Right ventricle myocardium superior (tissue), 1 donor: ENCODE measurements around the gene NR2F2. TPM values are rescaled to one million over a fixed set of nuclear protein-coding genes. Genes with fewer than 3 reads are reported as not detected.
A peak's percentile ranks its signal among the peaks of the same experiment; 100 is the strongest.

Experiments used
- ATAC-seq: fragments of 200-7000 bp; cut with Tn5 transposase; one replicate; pipeline ENCODE4 v1.9.1; 2020; ENCODE audit warnings: mild to moderate bottlenecking; ENCODE audit not compliant: poor library complexity
- DNase-seq: peaks from one replicate; pipeline ENCODE4 v3.0.0-alpha.2; 2020
- intact Hi-C: fragments of 100-400 bp; cut with DNase I; formaldehyde crosslinking; loops from one replicate; pipeline ENCODE4 v1.11.2; 2022
- total RNA-seq: library from RNA; stranded (reverse); fragmentation: NEBNext Ultra II Directional; extraction: Animal tissue kit (Norgen Biotek cat#: 25700); gene quantifications from one replicate; pipeline ENCODE4 v1.2.1, GENCODE V29; 2021
- donor health status: DM: no; HTN: yes; CAD: no; lungs with severe emphysema.

The NR2F2 gene
- total RNA-seq, 1 donor from 2014 or later, result 11.0 TPM

DNA sequence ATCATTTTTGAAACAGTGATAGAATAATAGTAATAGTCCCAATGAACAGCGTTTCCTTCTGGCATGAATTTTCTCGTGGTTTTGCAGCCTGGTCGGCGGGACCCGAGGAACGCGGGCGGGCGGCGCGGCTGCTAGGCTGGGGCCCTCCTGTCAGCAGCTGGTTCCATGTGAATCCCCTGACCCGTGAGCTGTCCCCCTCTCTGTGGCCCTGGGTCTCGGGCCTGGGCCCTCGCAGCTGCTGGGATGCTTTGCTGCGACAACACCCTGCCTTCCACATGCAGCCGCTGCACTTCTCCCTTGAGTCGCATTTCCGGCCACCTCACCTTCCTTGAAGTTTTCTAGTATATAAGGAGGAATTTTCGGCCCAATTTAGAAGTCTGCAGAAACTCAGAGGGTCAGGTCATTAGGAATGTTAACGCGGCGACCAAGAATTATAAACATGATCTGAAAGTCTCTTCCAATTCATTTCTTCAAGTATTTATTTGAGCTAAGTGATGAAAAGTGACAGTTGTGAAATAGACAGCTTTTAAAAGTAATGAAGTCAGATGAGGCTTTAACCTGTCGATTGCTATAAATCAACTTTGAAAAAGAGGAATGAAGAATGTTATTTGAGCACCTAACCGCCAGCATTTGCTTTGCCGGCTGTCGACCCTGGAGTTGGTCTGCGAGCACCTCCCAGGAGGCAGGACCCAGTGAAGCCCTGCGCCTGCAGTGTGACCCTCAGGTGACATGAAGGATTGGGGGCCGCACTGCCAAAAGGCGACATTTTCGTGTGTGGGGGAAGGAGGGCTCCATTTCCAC lies 27.7 kb downstream of the NR2F2 start:
- ATAC-seq, result no peak
- intact Hi-C loops, result loop anchor here (10.0 kb wide), 1 partner anchor 227 kb away; no protein-coding TSS in a partner anchor
- DNase-seq, result no peak

DNA sequence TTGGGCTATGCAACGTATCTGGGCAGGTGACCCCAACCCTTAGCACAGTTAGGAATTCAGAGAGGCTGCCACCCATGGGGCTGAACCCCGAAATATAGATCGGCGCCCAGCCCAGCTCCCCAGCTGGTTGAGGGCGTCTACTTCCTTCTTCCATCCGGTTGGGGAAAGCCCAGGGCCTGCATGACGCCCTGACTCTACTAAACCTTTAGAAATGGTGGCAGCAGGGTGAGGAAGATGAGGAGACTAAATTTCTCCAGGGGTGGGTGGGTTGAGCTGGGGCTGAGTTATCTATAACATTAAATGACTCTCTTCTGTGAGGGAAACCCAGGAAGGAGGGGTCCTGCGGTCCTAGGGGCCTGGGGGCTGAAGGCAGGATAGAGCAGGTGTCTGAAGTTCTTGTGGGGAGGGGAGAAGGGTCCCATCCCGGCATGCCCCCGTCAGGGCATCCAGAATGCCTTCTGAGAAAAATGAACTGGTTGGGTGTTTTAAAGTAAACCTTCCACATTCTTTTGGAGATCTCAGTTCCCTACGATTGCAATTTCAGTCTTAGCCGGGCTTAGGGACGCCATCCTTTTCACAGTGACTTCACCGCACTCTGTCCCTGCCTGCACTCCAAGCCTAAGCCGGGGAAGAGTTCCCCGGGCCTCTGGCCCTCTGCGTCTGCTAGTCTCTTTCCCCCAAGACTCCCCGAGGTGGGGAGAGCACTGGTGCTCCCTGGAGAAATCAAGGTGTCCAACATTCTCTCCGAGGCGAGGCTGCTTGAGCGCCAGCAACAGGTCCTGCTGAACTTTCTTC lies 28.5 kb downstream of the NR2F2 start:
- ATAC-seq, result no peak
- no peak for DNase-seq
- intact Hi-C loops, result loop anchor here (10.0 kb wide), 1 partner anchor 226 kb away; no protein-coding TSS in a partner anchor

DNA sequence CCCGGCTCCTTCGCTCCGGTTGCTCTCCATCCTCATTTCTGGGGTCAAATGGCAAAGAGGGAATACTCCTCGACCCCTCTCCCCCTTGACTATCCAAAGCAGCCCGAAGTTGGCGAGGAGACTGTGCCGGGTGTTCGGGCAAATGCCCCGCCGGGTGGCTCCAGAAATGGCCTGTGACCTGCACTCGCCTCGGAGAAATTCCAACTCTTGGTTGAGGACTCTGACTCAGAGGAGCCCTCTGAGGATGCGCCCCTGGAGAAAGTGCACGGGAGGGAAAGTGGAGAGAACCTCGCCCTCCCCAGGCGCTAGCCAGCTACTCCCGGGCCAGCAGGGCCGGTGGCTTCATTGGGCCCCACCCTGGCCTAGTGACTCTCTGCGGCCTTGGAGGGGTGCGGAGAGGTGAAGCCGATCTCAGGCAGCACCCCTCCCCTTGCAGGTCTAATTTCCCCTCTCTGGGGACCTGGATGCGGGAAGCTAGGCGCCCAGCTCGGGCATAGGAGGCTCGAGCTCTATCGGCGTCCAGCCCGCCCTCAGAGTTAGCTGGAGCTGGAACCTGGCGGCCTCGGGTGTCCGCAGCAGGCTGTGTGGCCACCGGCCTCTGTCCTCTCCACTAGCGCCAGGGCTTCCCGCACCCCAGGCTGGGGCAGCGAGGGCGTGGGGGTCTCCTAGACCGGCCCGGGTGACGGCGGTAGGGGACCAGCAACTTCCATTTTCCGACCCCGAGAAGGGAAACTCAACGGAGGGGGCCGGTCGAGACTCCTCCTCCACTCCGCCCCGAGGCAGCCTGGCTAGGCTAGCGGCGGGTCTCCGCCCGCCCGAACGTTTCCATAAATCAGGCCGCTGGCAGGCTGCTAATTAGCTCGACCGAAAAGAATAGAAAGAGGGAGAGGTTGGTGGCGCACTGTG lies 29.4 kb downstream of the NR2F2 start:
- DNase-seq (peak; percentile 61), ATAC-seq (peak; percentile 38)
- intact Hi-C loops, result loop anchor here (10.0 kb wide), 1 partner anchor 225 kb away; no protein-coding TSS in a partner anchor

DNA sequence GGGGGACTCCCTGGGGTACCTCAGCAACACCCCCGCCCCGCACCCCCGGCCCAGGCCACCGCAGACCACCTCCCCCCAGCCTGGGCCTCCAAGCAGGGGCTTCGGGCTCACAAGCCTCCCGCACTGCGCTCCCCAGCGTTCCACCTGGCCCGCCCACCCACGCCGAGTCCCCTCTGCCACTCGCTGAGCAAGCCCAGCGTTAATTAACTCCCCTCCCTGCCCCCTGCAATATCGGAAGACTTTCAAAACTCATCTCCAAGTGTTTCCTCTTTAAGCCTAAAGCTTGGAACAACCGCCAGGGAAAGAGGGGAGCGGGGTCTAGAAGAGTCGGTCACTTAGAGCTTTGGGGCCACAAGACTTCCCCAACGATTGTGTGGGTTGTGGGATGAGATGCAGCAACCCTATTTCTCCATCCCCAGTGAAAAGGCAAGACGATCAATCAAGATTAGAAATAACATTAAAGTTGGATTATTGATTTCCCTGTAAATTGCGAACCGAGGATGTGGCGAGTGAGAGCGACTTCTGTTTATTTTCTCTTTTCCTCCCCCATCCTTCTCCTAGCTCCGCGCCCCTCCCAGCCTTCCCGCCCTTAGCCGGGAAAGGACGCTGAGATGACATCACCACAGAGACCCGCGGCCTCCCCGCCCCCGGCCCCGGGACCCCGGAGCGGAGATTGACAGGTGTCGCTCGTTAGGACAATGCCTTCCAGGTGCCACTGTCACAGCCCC lies 30.2 kb downstream of the NR2F2 start:
- DNase-seq (no peak), ATAC-seq (no peak)
- intact Hi-C loops, result no loop called here

DNA sequence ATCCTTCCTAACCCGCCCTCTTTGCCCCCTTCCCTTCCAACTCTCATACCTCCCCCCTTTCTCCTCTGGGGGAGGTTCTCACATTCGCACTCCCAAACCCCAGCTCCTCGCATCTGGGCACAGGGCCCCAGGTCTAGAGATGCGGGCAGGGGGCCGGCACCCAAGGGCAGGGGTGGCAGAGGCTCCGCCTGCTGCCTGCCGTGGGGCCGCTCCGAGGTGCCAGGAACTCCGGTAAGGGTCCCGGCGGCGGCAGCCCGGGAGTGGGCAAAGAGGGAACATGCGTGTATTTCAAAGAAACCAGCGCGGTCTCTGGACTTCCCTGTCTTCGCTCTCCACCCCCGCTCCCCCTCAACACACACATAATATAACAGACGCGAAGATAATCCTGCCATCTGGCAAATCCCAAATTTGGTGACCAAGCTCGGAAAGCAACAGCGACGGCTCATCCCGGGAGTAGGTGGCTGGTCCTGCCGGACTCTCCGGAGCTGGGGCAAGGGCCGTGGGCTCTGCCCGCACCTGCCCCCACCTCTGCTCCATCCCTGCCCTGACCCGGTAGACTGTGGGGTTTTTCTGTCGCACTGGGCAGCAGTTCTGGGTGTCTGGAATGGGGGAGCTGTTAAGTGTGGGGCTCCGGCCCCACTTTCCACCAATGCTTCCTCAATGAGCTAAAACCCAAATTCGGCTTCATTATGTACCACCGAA lies 31.0 kb downstream of the NR2F2 start:
- DNase-seq (no peak), ATAC-seq (no peak)
- intact Hi-C loops, result no loop called here

DNA sequence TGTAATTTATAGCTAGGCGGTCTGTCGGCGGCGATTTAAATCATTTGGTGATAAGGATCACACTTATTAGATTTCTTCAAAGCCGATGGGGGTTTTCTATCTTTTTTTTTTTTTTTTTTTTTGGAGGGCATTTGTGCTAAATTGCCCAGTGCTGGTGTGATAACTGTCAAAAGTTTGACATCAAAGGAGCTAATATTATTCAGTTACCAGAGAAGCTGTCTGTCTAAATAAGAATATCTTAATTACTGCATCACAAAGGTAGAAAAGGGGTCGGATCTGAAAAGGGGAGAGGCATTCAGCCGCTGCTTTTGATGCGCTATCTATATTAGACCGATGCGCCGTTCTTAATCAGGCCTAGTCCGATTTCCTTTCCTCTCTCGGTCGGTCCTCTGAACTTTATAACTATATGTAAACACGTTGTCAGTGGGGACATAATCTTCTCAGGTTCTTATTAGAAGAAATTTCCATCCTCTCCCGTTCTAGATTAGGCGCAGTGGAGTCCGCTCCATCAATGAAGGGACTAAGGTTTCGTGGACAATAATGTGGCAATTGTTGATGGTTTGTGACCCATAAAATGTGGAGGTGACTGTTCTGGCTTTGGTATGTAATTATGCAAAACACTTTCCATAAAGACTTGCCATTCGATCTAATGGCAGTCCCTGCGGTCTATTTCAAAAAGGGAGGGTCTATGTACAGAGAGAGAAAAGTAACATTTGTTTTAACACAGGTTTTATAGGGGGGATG lies 31.7 kb downstream of the NR2F2 start:
- intact Hi-C loops, result no loop called here
- no peak for DNase-seq
- ATAC-seq, result no peak

DNA sequence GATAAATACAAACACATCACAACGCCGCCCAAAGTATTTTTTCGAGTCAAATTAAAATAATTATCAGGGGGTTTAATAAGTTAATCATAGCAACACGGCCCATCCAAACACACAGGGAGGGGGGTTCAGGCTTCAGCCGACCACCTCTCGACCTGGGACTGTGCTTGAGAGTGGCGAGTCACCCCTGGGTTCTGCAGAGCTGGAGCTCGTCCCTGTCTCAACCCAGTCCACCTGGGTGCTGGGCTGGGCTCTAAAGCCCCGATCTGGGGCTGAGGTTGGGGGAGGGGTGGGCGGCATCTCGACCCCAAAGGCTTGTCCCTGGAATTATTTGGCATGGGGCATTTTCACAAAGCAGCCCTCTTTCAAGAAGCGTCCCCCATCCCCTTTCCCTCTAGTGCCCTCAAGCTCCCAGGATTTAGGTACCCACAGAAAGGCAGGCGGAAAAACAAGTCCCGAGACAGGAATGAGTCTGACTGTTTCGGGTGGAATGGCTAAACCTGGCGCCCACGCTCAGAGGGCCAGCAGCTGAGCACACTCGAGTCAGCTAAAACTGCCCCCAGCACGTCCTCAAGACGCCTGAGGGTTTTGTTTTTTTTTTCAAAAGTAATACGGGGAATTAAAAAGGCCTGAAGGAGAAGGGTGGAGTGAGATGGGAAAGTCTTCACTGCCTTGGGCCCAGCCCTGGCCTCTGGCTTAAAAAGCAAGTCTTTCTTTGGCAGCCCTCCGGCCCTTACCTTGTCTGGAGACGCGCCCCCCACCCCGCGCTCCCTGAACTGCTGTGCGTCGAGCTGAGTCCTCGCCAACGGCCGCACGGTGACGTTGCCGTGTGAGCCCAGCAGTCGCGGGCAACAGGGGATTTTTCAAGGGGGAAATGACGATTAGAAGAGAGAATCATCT lies 32.5 kb downstream of the NR2F2 start:
- intact Hi-C loops, result no loop called here

DNA sequence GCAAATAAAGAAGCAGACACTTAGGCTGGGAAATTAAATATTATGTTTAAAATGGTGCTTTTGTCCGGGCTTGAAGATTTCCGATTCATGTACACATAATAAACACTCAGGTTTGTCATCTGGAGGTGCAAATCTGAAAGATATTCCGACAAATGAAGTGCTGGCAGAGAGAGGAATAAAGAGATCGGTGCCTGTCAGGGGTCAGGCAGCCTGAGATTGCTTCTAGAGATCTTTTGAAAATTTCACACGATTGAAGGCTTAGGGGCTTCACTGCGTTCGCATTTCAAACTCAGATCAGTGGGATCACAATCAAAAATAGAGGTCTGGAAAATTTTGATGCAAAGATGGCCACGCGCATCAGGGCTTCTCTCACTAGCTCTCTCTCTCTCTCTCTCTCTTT lies 33.2 kb downstream of the NR2F2 start:
- ATAC-seq (no peak), DNase-seq (no peak)
- intact Hi-C loops, result no loop called here

More for the DNA sequence above, 32.5 kb downstream of the NR2F2 start:
- DNase-seq (no peak), ATAC-seq (no peak)

DNA sequence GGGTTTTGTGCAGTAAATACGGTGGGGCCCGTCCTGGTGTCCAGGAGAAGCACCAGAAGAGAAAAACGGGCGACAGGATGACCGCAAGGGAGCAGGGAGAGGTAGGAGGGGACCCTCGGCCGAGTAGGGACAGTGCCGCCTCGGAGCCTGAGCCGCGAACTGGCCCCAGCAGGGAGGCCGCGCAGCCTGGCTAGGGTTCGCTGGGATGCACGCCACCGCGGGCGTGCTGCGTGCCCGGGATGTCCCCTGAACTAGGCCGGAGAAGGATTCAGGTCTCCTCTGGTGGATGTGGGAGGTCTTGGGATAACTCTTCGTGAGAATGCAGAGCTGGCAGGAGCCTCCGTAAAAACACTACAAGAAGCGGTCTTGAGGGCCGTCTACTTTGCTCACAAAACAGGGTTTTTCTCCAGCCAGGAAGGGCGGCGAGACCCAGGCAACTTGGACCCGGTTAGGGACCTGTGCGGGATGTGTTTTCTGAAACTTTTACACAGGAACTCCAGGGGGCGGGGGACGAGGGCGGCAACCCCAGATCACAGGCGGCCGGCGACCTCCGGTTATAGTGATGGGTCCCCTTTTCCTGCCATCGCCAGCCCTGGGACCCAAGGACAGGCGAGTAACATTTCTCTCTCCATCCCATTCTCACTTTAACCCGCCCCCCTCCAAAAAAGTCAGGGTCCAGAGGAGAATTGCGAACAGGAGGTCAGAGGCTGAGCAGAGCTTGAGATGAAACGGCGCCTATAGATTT lies 35.5 kb downstream of the NR2F2 start:
- intact Hi-C loops, result no loop called here
- DNase-seq (no peak), ATAC-seq (no peak)

DNA sequence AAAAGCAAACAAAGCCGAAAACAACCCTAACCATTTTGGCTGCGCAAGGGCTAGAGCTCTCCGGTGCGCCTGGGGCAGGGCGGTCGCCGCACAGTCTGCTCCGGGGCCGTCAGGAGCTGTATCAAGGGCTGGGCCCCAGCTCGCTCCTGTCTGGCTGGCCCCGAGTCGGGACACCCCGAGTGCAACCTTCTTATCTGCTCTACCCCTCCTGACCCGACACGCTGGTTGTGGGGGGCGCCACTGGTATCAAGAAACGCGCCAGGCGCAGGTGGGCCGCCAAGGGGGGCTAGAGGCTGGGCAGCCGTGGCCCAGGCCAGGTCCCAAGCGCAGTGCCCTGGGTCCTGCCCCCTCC lies 36.0 kb downstream of the NR2F2 start:
- intact Hi-C loops, result no loop called here
- DNase-seq (no peak), ATAC-seq (no peak)

DNA sequence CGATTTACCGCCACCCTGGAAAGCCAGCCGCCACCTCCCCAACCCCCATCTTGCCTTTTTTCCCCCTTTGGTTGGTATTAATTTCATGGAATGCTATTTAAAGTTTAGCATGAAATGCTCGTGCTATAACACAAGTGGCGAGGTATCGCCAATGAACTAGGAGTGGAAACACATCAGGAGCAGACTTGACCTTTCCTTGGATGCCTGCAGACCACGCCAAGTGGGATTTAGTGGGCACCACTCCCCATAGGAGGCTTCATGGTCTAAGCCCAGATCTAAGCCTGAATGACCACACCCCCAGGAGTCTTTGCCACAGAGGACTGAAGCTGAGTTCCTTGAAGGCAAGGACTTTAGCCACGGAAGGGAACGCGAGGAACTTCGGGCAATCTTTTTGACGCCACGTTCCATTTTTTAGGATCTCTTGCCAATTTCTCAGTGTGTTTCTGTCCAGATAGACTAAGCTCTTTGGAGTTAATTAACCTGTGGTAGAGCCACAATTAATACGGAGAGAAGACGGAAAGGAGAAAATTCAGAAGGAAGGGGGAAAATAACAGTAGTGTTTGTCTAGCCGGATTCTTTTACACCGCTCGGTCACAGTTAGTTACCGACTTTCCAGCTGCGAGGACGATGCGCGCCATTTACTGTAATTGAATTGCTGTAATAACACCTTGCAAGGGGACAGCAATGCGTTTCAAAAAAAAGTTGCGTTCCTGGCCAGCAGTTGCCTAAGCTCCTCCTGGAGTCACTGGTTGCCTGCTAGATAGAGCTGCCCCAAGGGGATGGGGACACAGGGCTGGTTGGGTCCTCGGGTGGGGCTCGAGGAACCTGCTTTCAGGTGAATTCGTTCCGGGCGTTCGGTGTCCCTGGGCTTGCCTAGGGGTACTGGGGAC lies 37.1 kb downstream of the NR2F2 start:
- intact Hi-C loops, result no loop called here
- ATAC-seq (no peak), DNase-seq (no peak)

DNA sequence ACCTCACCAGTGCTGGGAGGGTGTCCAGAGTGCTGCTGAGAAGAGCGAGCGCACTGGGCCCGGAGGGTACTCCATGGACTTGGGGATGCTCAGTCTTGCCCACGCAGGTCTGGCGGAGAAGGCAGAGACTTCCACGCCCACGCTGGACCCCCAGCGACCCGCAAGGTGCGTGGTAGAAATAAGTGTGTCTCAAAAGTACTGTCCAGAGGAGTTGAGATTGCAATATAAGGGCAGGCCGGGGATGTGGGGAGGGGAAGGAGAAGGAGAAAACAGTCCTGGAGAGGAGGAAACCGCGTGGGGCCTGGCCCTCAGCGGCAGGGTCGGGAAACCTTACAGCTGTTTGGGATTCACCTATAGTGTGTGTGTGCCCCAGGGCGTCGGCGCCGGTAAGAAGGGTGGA lies 38.9 kb downstream of the NR2F2 start:
- intact Hi-C loops, result no loop called here
- no peak for DNase-seq
- ATAC-seq, result no peak

DNA sequence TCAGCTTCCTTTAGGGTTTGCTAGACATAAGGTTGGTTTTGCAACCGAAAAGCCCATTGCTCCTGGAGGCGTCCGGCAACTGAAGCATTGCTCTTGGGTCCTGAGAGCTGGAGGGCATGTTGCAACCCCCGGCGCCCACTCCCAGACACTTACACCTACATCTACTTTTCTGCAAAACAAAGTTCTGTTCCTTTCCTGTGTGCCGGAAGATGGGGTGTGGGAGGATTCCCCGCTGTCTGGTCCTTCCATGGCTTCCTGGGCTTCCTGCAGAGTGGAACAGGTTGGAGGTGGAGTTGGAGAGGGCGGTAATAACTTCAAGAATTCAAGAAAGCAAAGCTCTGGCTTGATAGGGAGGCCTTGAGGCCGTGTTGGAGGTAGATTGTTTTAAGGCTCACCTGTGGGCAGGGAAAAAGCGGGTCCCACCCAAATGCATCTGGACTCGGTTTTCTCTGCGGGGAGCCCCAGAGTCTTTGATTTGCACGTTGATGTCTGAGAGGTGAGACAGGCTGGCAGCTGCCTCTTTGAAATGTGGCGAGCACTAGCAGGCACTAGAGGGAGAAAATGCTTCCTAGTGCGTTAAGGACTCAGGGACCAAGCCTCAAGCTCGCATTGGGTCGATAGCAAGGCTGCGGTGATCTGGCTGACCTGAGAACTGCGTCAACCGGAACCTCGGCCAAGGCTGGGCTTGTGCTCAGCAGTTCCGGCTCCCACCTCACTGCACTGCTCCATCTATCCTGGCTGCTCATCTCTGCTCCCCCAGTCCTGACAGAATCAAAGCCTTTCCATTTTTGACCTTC lies 39.5 kb downstream of the NR2F2 start:
- DNase-seq (no peak), ATAC-seq (no peak)
- intact Hi-C loops, result no loop called here

DNA sequence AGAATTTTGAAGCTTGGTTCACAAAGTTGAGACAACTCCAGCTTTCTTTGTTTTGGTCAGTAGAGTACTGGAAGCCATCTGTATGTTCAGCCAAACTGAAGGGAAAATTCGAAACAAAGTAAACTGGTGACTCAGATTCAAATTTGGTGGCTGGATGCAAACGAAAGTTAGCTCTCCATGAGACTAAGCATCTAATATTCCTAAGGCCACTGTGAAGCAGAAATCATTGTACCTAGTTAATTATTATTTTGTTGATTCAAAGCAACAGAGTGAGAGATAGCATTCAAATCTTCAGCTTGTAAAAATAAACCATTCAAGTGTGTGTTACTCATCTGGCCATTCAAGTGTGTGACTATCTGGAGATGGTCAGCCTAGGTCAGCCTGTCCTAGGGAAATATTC lies 42.1 kb downstream of the NR2F2 start:
- intact Hi-C loops, result no loop called here
- DNase-seq, result no peak
- ATAC-seq, result no peak
